Stomach (tissue), 9 donors: ENCODE results near the gene IRF5. TPM values are rescaled to one million over a fixed set of nuclear protein-coding genes. Genes with fewer than 3 reads are reported as not detected.

Experiments
- DNase-seq, 2 donors: peaks; one replicate each; pipeline versions ENCODE4 v3.0.0 to v3.0.0-alpha.2; 2013 to 2019
- H3K27ac ChIP-seq, 5 donors: fragments of 200-600 bp in 4 of 5; sonication (generic) in 4 of 5; one replicate each; pipeline ENCODE4 v1.5.1; 2013 to 2019; ENCODE audit warnings: mild to moderate bottlenecking in 1 of 5, moderate library complexity in 1 of 5
- H3K27me3 ChIP-seq, 3 donors: fragments of 200-600 bp; sonication (generic); one replicate each; pipeline ENCODE4 v1.5.1; 2017 to 2019; ENCODE audit warnings: mixed run types in 1 of 3
- H3K36me3 ChIP-seq, 4 donors: fragments of 200-600 bp; sonication (generic); 1 replicate in 3 of 4; 2 replicates in 1 of 4; pipeline ENCODE4 v1.5.1; 2016 to 2019
- H3K4me1 ChIP-seq, 4 donors: fragments of 200-600 bp; sonication (generic); one replicate each; pipeline ENCODE4 v1.5.1; 2016 to 2019
- H3K4me3 ChIP-seq, 4 donors: fragments of 200-600 bp; sonication (generic) in 3 of 4; one replicate each; pipeline ENCODE4 v1.5.1; 2016 to 2019; ENCODE audit warnings: mild to moderate bottlenecking in 1 of 4
- H3K9me3 ChIP-seq, 4 donors: fragments of 200-600 bp; sonication (generic); one replicate each; pipeline ENCODE4 v1.5.1; 2016 to 2019
- EP300 ChIP-seq: sonication (generic); formaldehyde crosslinking; IDR thresholded peaks from one replicate; pipeline ENCODE4 v1.6.1; 2017; ENCODE audit warnings: antibody characterized with exemption
- POLR2A ChIP-seq, 4 donors: fragments of 450-650 bp; IDR thresholded peaks; one replicate each; pipeline ENCODE4 v1.6.1; 2016; ENCODE audit warnings: antibody characterized with exemption in 4 of 4, control low read depth in 2 of 4, mild to moderate bottlenecking in 1 of 4, moderate library complexity in 1 of 4
- POLR2AphosphoS5 ChIP-seq, 3 donors: sonication (generic); formaldehyde crosslinking; IDR thresholded peaks; one replicate each; pipeline ENCODE4 v1.6.1; 2016; ENCODE audit warnings: antibody characterized with exemption in 3 of 3
- WGBS, 5 donors: extraction: QIAGEN DNeasy Blood & Tissue Kit in 3 of 5; methylation state at CpG; one replicate each; pipeline versions ENCODE4 v1.1.5 to v1.1.7; 2013 to 2018; 5-methylcytosine and 5-hydroxymethylcytosine counted together
- intact Hi-C: fragments of 100-400 bp; cut with DNase I; formaldehyde crosslinking; loops from one replicate; pipeline ENCODE4 v1.15.1; 2023; ENCODE audit warnings: low total_unique reads
- polyA plus RNA-seq, 3 donors: library from polyadenylated mRNA; stranded (reverse); fragments of 200-250 nt; gene quantifications; one replicate each; pipeline ENCODE4 v1.2.3, GENCODE V29; 2013
- total RNA-seq, 5 donors: library from RNA; depleted of rRNA; stranded (reverse); fragments of >200 nt; gene quantifications; one replicate each; pipeline versions ENCODE4 v1.1.0 to v1.2.3, GENCODE V29; 2014 to 2016
- TF ChIP-seq, protein P1 (sequence below), 7 experiments: fragments of 450-650 bp in 4 of 7; fragments of 200-600 bp in 3 of 7; sonication (generic) in 3 of 7; IDR thresholded peaks; one replicate each; pipeline ENCODE4 v1.5.1; 2016 to 2019; ENCODE audit warnings: antibody characterized with exemption in 7 of 7, control low read depth in 2 of 7, mild to moderate bottlenecking in 1 of 7
- donor health status: healthy with polysubstance abuse.
- donor health status: Bipolar disorder and iron deficiency.
- donor health status: healthy.

The IRF5 gene
- total and polyA plus RNA-seq, 8 donors: 2.2 to 13.8 (median 4.7) TPM

DNA sequence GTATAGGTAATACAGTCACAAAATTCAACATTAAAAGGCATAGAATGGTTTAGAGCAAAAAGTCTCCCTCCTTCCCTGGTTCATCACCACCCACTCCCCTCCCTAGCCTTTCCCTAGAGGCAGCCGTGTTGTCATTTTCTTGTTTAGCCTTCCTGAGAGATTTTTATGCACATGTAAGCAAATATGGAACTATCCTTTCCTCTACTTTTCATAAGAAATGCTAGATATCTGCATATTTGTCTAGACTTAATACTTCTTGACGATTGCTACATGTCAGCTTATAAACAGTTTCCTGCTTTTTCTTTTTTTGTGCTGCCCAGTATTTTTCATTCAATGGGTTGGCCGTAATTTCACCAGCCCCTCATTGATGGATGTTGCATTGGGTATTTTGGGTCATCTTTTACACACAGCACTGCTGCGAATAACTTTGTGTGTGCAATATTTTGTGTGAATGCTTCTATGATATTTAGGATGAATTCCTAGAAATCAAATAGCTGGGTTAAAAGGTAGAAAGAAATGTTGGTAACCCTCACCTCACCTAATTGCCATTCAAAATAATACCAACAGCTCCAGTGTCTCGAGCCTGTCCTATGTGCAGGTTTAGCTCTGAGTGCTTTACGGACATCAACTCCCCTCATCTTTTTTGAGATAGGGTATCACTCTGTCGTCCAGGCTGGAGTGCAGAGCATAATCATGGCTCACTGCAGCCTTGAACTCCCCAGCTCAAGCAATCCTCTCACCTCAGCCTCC, 6.9 kb downstream of the IRF5 start:
- H3K4me3 ChIP-seq: no peak overlapping the region
- no peak overlapping the region for H3K27ac ChIP-seq
- H3K27me3 ChIP-seq: peaks cover 0 to 14% (median 0%) of the 10 kb centered on the region in 3 donors
- intact Hi-C loops: no loop called here
- peaks cover 0 to 31% (median 19%) of the 10 kb centered on the region in 4 donors for H3K36me3 ChIP-seq
- peaks cover 0 to 6% (median under 1%) of the 10 kb centered on the region in 4 donors for H3K4me1 ChIP-seq
- TF ChIP-seq, protein P1, sequence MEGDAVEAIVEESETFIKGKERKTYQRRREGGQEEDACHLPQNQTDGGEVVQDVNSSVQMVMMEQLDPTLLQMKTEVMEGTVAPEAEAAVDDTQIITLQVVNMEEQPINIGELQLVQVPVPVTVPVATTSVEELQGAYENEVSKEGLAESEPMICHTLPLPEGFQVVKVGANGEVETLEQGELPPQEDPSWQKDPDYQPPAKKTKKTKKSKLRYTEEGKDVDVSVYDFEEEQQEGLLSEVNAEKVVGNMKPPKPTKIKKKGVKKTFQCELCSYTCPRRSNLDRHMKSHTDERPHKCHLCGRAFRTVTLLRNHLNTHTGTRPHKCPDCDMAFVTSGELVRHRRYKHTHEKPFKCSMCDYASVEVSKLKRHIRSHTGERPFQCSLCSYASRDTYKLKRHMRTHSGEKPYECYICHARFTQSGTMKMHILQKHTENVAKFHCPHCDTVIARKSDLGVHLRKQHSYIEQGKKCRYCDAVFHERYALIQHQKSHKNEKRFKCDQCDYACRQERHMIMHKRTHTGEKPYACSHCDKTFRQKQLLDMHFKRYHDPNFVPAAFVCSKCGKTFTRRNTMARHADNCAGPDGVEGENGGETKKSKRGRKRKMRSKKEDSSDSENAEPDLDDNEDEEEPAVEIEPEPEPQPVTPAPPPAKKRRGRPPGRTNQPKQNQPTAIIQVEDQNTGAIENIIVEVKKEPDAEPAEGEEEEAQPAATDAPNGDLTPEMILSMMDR (IDR thresholded peaks at IDR 0.05): no peak
- TF ChIP-seq POLR2AphosphoS5 (IDR thresholded peaks at IDR 0.05) (no peak), POLR2A (IDR thresholded peaks at IDR 0.05) (no peak), EP300 (no peak)
- H3K9me3 ChIP-seq: no peaks in the 10 kb centered on the region
- DNase-seq: no peak
- WGBS, 5 donors: 75 to 80% (median 78%) methylated on average over 7 of the region's 7 CpGs

DNA sequence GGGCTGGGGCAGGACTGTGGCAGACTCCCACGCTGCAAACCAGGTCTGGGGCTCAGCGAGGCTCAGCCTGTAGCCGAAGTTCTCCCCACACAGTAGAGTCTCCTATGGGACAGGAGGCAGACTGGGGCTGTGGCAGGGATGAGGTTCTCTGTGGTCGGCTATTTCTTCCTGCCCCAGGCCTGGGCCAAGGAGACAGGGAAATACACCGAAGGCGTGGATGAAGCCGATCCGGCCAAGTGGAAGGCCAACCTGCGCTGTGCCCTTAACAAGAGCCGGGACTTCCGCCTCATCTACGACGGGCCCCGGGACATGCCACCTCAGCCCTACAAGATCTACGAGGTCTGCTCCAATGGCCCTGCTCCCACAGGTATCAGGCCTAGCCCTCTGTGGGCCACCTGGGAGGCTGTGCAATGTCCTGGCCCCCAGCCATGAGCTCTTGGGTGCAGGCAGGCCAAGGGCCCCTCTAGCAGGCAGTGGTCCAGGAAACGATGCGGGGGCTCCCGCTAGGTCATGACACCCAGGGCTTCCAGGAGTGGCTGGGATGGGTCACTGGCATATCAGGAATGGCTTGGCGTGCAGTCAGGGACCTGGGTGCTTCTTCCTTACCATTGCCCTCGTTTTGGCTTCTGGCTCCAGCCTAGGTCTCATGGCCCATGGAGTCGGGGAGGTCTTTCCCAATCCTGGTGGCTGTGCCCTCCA, 8.1 kb downstream of the IRF5 start:
- intact Hi-C loops: no loop called here
- WGBS, 5 donors: 85 to 90% (median 88%) methylated on average over 12 to 21 of the region's 21 CpGs
- Histone ChIP-seq H3K27me3 (peaks cover 0 to 3% (median 0%) of the 10 kb centered on the region in 3 donors), H3K27ac (no peak overlapping the region), H3K4me1 (peaks cover 0 to 5% (median 0%) of the 10 kb centered on the region in 4 donors), H3K36me3 (peaks cover under 1 to 33% (median 19%) of the 10 kb centered on the region in 4 donors), H3K9me3 (no peaks in the 10 kb centered on the region), H3K4me3 (no peak overlapping the region)
- no peak for TF ChIP-seq POLR2AphosphoS5 (IDR thresholded peaks at IDR 0.05)
- TF ChIP-seq POLR2A (IDR thresholded peaks at IDR 0.05): no peak
- DNase-seq: no peak

DNA sequence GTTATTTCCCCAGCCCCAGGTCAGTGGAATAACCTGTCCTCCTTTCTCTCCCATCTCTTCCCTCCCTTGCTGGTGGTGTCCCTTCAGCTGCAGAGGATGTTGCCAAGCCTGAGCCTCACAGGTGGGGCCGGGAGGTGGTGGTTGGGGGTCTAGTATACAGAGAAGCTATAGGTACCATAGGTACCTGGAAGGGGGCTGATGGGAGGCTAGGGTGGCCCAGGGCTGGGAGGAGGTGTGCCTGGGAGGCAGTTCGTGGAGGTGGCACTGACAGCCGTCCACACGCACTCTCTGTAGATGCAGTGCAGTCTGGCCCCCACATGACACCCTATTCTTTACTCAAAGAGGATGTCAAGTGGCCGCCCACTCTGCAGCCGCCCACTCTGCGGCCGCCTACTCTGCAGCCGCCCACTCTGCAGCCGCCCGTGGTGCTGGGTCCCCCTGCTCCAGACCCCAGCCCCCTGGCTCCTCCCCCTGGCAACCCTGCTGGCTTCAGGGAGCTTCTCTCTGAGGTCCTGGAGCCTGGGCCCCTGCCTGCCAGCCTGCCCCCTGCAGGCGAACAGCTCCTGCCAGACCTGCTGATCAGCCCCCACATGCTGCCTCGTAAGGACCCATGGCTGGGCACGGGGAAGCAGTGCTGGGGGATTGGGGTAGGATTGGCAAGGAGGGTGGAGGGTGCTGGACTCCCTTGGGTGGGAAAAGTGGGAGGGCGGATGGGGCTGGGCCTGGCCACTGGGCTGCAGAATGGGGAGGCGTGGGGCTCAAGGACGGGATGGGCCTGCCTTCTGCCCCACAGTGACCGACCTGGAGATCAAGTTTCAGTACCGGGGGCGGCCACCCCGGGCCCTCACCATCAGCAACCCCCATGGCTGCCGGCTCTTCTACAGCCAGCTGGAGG, 9.5 kb downstream of the IRF5 start:
- TF ChIP-seq, protein P1 (IDR thresholded peaks at IDR 0.05): no peak
- TF ChIP-seq POLR2A (IDR thresholded peaks at IDR 0.05): no peak
- TF ChIP-seq EP300: no peak
- TF ChIP-seq POLR2AphosphoS5 (IDR thresholded peaks at IDR 0.05): no peak
- Histone ChIP-seq H3K9me3 (no peaks in the 10 kb centered on the region), H3K27ac (no peak overlapping the region), H3K4me3 (no peak overlapping the region), H3K36me3 (peaks cover 2 to 46% (median 32%) of the 10 kb centered on the region in 4 donors), H3K27me3 (no peaks in the 10 kb centered on the region), H3K4me1 (no peaks in the 10 kb centered on the region)
- no peak for DNase-seq
- intact Hi-C loops: no loop called here
- 78 to 88% (median 85%) methylated on average over 4 to 22 of the region's 22 CpGs for WGBS, 5 donors

DNA sequence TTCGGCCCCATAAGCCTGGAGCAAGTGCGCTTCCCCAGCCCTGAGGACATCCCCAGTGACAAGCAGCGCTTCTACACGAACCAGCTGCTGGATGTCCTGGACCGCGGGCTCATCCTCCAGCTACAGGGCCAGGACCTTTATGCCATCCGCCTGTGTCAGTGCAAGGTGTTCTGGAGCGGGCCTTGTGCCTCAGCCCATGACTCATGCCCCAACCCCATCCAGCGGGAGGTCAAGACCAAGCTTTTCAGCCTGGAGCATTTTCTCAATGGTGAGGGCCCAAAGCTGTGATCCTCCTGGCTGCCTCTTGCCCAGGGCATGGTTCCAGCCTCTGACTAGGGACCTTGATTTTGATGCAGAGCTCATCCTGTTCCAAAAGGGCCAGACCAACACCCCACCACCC, 10.1 kb downstream of the IRF5 start:
- WGBS, 5 donors: 88 to 95% (median 90%) methylated on average over 3 to 9 of the region's 9 CpGs
- DNase-seq: no peak
- Histone ChIP-seq H3K9me3 (no peaks in the 10 kb centered on the region), H3K27ac (no peak overlapping the region), H3K4me1 (no peaks in the 10 kb centered on the region), H3K4me3 (no peak overlapping the region), H3K27me3 (no peaks in the 10 kb centered on the region), H3K36me3 (peaks cover 3 to 53% (median 38%) of the 10 kb centered on the region in 4 donors)
- intact Hi-C loops: no loop called here
- TF ChIP-seq POLR2A (IDR thresholded peaks at IDR 0.05): no peak
- TF ChIP-seq, protein P1 (IDR thresholded peaks at IDR 0.05): no peak
- TF ChIP-seq EP300: no peak
- TF ChIP-seq POLR2AphosphoS5 (IDR thresholded peaks at IDR 0.05): no peak
